ENCODE results near the gene ACSM6.
"Not testable (repeated sequence)": the region's sequence is repeated elsewhere in the genome, so short reads cannot be mapped to it uniquely, and the experiment has no call there.

The ACSM6 gene

DNA sequence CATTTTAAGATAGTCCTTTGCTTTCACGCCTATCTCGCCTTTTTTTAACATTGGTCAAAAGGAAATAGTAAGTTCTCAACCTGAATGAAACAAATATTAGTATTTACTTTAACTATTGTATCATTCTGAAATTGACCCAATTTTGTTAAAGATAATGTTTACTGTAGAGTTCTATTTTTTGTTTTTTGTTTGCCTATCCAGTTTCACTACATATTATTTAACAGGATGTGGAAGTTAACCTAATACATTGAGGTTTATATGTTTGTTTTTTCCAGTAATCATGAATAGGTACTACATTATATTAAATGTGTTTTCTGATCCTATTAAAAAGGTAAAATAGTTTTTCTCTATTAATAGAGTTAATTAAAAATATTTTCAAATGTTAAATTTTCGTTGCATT is 26.5 kb downstream of the ACSM6 start:
- no peak for DNase-seq

DNA sequence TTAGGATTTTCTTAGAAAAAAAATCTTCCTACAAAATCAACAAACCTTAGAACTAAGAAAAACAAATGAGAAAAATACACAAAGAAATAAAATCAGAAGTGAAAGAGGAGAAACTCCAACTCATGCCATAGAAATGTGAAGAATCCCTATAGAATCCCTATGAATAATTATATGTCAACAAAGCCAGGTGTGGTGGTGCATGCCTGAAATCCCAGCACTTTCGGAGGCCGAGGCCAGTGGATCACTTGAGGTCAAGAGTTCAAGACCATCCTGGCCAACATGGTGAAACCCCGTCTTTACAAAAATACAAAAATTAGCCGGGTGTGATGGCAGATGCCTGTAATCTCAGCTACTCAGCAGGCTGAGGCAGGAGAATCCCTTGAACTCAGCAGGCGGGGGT is 27.1 kb downstream of the ACSM6 start:
- peak; percentile 11 for DNase-seq

DNA sequence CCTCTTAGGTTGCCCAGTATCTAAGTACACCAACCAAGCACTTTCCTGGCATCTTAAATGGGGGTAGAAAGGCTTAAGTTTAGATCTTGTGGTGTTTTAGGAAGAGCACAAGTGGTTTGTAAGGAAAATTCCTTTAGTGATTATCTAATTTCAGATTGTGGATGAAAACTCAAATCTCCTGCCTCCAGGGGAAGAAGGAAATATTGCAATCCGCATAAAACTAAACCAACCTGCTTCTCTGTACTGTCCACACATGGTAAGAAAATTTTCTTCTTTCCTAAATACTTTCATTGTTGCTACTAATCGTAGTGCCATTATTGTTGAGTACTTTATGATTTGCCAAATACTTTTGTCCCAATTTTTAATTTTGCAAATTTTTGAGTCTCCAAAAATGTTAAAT is 31.1 kb downstream of the ACSM6 start:
- DNase-seq, result no peak

DNA sequence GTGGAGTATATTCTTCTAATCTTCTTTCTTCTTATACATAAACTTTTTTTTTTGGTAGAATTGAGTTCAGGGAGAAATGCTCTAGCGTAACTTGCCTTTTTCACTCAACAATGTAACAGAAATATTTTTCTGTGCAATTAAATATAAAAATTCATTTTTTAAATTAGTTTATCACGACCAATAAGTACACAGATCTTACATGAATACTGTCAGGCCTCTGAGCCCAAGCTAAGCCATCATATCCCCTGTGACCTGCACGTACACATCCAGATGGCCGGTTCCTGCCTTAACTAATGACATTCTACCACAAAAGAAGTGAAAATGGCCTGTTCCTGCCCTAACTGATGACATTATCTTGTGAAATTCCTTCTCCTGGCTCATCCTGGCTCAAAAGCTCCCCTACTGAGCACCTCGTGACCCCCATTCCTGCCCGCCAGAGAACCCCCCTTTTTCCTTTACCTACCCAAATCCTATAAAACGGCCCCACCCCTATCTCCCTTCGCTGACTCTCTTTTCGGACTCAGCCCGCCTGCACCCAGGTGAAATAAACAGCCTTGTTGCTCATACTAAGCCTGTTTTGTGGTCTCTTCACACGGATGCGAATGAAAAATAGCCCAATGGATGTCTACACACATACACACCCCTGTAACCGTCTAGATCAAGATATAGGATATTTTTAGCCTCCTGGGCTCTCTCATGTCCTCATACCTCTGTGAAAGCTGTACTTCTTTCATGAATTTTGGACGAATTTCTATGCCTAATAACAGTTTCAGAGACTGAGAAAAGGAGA is 35.1 kb downstream of the ACSM6 start:
- peak; percentile 59 for DNase-seq

DNA sequence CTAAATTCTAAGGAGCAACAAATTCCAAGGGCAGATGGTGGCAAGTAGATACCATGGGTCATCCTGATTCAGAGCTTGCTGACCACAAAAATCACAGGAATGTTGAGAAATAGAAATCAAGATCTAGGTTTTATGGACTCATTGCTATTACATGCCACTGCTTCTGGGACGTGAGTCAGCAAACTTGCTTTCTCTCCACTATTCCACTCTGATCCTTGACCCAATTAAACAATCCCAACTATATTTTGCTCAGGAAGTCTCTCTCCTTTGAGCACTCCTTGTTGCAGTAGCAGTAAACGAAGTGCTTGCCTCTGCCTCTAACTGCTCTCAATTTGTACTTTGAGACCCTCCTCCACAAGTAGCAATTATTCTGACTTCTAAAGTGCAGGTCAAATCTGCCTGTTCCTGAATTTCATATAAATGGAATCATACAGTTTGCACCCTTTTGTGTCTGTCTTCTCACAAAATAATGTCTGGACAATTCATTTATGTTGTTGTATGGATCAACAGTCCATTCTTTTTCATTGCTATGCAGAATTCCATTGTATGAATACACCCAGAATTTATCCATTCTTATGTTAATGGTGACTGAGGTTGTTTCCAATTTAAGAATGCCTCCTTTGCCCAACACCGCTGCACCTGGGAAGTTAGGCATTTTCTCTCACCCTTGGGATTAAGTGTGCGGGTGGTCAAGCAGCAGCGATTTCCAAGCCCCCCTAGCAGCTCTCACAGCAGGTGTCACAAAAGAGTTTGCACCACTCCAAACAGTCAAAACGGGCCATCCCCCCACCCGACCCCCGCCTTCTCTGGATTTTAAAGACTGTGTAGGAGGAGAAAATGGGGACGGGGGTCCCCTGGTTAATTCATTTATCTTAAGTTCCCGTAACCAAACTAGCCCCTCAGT is 35.9 kb downstream of the ACSM6 start:
- peak; percentile 59 for DNase-seq

DNA sequence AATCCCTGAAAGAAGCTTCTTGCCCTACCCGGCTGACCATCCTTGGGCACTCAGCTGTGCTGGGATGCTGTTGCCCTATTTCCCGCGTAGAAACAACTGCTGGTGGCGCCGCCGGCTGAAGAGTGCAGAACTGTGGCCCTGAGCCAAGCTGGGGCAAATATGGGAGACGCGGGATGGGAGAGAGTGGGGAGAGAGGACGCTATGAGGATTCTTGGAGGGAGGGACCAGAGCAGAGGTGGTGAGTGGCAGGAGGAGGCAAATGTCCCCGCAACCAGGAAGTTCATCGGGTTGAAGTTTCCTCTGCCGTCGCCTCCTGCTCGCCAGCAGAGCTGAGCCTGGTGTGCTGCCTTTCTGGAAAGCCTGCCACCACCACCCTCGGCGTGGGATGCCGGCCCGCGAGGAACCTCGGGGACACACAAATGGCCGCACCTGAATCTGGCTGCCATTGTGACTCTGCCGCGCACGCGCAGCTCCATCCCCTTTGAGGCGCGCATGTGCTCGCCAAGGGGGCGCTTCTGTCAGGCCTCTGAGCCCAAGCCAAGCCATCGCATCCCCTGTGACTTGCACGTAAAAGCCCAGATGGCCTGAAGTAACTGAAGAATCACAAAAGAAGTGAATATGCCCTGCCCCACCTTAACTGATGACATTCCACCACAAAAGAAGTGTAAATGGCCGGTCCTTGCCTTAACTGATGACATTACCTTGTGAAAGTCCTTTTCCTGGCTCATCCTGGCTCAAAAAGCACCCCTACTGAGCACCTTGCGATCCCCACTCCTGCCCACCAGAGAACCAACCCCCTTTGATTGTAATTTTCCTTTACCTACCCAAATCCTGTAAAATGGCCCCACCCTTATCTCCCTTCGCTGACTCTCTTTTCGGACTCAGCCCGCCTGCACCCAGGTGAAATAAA is 36.9 kb downstream of the ACSM6 start:
- not testable (repeated sequence) for DNase-seq

DNA sequence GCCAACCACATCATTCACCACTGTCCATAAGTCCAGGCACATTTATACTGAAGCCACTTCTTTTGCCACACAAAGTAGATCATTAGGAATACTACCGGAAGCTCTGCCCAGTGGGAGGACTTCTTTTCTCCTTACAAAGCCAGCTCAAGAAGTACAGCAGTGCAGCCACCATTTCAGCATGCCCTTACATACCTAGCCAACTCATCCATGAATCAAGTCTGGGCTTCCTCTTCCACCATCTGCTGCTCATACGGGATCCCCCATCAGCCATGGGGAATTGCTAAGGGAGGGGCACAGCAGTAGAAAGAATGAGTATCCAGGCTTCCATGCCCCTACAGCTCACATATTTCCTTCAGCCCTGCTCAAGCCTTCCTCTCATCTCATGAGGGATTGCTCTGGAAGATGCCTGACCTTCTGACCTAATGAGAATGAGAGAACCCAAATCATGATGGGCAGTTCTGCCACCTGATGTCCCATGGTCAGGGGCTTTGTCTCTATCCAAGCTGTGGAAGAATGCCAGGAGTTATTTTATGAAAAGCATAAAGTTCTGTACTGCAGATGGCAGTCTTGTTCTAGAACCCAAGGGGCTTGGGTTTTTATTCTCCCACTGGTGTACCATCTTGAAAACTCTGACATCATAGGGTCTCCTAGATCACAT is 39.5 kb downstream of the ACSM6 start:
- DNase-seq, result no peak

DNA sequence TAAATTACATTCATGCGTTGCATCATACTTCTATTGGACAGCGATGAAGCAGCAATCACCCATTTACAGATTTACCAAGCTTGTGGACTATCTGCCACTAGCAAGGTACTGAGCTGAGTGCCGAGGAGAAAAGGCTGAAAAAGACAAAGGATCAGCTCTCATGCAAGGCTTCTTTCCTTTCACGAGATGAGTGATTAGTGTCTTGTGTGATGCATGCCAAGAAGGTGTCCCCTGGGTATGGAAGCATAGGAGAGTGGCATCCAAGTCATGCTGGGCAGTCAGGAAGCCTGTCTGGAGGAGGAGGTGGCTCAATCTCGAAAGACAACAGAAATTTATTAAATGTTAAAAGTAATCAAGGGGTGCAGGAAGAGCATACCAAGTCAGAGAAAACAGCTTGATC is 40.9 kb downstream of the ACSM6 start:
- DNase-seq, result no peak

DNA sequence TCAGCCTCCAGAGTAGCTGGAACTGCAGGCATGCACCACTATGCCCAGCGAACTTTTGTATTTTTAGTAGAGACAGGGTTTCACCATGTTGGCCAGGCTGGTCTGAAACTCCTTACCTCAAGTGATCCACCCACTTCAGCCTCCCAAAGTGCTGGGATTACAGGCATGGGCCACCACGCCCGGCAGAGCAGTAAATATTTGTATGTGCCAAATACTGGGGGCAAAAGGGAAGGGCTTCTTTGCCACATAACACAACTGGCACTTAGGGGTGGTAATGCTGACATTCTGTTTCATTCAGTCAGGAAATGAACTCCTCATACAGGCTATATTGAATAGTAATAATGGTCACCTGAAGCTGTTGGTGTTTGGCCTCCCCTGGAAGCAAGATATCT is 41.6 kb downstream of the ACSM6 start:
- DNase-seq, result no peak

DNA sequence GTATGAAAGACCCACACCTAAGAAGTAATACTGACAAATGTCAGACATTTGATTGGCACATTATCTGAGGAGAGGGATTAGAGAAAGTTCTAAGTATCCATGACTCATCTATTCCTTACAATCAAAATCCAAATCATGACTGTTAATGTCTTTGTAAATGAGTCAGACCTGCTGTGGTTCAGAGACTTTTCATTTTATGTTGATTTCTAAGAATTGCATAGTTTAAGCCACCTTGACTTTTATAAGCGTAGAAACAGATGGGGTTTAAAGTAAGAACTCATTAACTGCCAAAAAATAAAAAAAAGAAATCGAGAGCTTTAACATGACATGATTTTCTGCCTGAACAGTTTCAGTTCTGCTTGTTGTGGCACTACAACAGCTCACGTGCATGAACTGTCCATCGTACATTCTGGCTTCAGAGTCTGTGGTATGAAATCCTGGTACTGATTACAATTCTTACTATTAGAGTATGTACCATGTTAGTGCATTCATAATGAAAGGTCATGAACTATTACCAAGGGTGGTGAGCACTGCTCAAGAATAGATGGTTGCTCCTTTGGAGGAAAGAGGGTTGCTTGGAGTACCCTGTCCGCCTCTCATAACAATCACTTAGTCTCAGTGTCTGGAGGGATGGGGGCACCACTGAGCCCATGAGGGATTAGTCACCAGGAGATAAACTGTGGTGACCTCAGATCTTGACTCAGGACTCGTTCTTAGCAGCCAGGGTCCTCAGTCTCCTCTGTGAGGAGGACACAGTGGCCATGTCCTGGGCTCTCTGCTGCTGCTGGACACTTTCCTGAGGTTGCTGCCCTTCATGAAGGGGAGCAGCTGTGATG is 42.2 kb downstream of the ACSM6 start:
- no peak for DNase-seq

DNA sequence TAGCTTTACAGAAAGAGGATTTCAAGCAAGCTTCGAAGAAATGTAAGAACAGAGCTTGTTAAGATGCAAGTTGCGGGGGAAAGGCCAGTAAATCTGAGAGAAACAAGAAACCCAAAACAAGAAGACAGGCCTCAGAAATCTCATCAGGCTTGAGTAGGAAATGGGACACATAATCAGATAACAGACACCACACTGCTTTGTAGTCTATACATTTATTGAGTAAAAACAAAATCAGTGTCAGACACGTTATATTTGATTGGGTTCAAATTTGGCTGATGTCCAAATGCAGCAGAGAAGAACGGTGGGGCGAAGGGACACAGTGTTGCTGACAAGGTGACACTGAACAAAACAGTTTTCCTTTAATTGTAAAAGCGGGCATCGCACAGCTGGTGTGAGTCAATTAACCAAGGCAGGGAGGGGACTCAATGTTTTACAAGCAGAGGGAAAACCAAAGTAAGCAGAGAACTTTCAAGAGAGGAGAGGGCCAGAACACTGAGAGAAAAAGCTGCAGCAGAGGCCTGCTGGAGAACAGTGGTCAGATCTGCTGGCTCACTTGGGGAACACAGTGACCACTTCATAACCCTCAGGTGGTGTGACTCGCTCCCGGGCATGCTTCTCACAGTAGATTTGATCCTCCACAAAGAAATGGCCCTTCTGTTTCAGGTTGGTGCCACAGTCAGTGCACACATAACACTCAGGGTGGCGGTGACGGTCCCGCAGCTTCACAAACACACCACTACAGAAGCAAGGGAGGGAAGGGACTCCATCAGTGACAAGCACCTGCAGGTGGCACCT is 43.5 kb downstream of the ACSM6 start:
- no peak for DNase-seq

DNA sequence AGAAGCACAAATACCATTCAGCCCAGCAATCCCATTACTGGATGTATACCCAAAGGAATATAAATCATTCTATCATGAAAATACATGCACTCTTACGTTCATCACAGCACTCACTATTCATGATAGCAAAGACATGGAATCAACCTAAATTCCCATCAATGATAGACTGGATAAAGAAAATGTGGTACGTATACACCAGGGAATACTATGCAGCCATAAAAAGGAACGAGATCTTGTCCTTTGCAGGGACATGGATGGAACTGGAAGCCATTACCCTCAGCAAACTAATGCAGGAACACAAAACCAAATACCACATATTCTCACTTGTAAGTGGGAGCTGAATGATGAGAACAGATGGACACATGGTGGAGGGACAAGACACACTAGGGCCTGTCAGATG is 46.1 kb downstream of the ACSM6 start:
- DNase-seq, result not testable (repeated sequence)

DNA sequence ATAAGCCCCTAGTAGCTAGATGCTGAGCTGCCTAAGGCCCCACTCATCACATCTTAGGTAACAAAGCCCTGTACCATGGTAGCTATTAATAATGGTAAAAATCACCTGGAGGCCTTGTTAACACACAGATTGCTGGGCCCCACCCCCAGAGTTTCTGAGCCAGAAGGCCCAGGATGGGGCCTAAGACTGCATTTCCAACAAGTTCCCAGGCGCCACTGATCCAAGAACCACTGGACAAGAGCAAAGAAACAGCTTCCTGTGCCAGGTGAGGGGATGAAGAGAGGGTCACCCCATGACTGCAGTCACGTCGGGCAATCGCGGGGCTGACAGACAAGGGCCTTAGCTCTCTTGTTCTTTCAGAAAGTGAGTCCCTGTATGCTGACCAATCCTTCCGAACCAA is 46.8 kb downstream of the ACSM6 start:
- no peak for DNase-seq

DNA sequence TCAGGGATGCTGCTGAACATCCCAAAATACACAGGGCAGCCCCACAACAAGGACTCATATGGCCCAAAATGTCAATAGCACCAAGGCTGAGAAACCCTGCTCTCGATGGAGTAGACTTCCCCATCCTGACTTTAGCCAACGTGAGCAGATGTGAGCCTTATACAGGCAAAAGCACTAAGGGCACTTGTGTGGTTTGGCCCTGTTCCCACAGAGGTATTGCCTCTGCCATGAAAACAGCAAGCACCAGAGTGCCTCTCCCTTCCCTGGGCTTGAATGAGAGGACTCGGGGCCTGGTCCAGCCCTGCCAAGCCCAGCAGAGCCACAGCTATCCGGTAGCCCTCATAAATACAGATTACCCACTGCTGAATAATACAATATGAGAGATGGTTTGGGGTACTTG is 47.5 kb downstream of the ACSM6 start:
- DNase-seq, result no peak

DNA sequence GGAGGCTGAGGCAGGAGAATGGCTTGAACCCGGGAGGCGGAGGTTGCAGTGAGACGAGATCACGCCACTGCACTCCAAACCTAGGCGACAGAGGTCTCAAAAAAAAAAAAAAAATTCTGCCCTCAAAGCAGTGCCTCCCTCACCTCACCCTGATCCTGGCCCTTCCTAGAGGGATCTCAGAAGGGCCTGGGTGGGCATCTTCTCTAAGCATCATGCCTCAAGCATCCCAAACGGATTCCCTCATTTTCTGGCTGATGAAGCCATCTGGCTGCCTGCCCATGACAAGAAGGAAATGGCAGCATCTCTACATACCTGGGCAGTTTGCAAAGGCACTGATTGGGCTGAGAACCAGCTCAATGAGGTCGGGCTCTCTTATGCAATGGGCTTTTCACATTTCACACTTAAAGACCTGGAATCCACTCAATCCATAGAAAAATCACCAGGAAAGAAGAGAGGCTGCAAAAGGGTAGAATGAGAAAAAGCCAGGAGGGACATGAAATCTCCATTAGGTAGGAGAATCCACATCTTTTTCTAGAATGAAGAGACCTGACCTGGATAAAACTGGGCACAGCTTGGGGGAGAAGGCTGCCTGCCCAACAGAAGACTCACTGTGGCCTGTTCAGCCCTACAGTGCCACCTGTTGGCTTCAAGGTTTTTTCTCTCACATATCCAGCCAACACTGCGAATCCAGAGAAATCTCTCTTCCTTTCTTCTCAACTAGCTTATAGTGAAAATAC is 48.7 kb downstream of the ACSM6 start:
- peak; percentile 28 for DNase-seq

DNA sequence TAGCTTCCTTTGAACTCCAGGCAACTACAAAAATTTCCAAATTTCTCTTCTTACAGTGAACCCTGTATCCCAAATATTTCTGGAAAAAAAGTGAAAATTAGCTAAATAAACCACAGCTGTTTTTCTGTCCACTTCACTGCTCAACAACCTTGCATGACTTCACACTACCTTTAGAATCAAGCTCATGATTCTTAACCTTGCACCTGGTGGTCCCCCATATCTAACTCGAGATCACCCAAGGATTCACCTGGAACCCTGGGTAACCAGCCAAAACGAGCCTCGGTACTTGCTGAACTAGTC is 49.2 kb downstream of the ACSM6 start:
- DNase-seq, result no peak

DNA sequence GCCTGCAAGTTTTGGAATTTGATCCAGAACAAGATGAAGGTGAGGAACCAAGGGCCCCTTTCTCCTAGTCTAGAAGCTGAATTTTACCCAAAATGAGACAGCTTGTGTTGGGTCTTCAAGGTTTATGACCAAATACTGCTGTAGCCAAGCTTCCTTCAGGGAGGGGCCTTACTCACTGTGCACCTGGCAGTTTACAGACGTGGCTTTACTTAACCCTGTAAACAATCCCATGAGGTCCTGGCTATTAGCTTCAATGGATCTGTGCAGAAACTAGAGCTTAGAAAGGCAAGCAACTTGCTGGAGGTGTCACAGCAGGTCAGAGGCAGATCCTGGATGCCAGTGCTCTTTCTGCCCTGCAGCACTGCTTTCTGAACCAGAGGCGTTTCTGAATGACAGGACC is 50.1 kb downstream of the ACSM6 start:
- no peak for DNase-seq

DNA sequence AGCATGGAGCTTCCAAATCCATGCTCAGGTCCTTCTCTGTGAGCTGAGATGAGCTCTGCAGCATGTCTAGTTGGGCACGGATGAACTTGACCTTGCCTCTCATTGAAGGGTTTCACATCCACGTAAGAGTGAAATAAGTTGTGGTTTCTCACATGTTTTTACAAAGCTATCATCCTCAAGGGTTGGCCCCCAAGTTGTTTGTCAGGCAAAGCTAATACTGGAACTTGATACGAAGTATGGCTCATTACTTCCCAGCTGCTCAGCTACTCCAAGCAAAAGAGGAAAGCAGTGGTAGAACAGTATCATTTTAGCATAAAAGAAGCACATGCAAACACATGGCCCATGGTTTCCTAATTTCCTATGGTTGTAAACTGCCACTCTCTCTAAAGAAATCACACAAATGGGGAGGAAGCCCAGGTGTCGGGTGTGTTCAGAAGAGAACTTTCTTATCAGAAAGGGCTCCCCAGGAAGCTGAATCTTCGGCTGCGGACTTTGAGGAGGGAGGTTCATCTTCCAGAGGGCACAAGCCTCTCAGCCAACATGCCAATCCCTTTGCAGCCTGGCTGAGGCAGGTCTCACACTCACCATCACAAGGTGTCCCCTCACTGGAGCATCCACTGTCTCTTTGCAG is 51.5 kb downstream of the ACSM6 start:
- no peak for DNase-seq

DNA sequence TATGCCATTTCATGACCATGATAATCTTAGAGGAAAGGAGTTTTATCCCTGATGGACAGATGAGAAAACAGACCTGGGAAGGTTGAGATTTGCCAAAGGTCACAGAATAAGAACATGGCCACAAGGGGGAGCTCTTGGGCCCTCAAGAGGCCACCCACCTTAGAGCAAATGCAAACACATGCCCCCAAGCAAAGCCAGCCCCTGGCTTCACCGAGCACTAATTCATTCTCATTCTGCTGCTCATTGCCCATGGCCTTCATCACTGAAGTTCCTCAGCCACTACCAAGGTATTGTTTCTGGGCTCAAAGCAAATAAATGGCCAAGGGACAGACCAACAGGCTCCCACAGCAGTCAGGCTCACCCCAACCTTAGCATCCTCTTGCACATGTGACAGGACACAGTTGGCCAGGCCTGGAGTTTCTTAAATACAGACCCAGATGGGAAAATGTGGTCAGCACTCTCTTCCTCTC is 52.6 kb downstream of the ACSM6 start:
- peak; percentile 48 for DNase-seq
